ENCODE measurements around the gene MYO16.
"Not testable (repeated sequence)": the region's sequence is repeated elsewhere in the genome, so short reads cannot be mapped to it uniquely, and the experiment has no call there.

Gene MYO16

DNA sequence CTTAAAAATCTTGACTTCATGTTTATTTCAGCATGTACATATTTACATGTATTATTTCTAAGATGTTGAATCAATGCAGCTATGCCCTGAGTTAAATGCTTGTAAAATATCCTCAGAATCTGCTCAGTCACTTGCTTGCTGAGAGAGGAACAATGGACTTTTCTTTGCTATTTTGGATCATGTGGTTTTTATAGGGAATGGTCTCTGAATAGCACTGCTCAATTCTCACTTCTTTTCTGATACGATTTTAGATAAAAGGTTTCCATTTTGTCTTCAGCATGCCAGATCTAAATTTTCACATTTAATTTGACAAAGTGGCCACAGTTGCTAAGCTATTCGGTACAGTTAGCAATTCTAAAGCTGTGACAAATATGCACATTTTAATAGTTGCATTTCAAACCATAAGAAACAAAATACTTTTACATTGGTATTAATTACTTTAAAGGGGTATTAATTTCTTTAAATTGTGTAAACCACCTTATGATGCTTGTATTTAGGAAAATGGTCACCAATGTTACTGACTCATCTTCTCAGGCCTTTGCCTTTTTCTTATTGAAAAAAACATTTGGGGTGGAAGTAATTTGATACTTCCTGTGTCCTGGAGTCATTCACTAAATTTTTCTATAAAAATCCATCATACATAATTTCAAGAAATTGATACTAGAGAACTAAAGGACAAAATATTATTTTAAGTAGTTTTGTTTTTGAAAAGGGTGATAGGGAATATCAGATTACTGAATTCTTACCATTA lies 113.5 kb downstream of the MYO16 start:
- no peak for DNase-seq (ENCODE audit: low spot score)

DNA sequence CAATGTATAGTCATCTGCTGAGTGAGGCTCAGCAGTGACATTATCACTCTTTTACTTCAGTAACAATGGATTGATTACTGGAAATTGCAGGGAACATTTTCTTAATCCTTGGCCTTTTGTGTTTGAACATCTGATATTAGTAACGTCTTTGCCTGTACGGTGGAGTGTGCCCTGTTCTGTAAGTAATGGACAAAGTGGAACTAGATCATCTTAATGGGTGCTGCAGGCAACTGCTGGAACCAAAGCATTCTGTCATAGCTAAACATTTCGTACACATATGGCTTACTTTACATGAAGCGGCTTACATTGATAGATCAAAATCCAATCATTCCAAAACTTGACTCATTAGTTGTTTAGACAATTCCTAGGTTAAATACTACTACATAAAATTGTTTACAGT lies 114.1 kb downstream of the MYO16 start:
- DNase-seq (ENCODE audit: low spot score) = no peak

DNA sequence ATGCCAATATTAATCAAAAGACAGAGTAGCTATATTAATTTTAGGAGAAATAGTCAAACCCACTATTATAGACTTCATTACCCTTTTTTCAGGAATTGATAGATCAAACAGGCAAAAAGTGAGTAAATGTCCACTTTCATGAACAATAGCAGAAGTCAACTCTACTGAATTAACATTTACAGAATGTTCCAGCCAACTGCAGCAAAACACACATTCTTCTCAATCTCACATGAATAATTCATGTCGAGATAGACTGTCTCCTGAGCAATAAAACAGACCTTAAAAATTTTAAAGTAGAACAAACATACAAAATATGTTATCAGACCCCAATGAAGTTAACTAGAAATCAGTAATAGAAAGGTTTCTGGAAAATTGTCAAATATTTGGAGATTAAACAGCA lies 118.4 kb downstream of the MYO16 start:
- no peak for DNase-seq (ENCODE audit: low spot score)

DNA sequence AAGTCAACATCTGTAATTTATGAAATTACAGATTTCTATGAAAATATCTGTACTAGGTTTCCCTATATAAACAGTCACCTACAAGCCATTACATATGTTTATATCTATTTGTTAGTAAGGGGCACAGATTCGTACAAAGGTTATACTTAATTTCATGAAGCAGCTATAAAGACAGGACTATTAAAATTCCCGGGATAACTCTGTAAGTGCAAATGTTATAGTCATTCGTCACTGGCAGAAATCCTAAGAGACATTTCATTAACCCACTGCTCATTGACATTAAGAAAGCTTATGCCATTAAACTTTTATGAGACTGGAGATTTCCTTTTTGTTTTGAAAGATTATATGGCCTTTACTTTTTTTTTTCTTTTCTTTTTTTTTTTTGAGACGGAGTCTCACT lies 122.9 kb downstream of the MYO16 start:
- DNase-seq (ENCODE audit: low spot score) = no peak

DNA sequence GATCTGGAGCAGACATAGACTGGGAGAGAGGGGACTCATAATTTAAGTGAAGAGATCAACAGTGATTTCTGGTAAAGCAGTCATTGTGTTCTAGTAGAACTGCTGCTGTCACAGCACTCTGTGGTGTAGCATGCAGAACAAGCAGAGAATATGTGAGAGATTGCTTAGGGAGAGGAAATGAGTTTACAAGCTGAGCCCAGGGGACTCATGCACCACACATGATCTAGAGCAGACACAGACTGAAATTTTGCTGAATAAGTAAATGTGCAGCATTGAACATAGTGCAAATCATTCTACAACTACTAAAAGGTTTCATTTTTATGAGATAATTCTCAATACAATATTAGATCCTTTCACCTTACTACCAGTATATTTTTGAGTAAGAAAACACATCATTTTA lies 125.7 kb downstream of the MYO16 start:
- DNase-seq (ENCODE audit: low spot score) = no peak

DNA sequence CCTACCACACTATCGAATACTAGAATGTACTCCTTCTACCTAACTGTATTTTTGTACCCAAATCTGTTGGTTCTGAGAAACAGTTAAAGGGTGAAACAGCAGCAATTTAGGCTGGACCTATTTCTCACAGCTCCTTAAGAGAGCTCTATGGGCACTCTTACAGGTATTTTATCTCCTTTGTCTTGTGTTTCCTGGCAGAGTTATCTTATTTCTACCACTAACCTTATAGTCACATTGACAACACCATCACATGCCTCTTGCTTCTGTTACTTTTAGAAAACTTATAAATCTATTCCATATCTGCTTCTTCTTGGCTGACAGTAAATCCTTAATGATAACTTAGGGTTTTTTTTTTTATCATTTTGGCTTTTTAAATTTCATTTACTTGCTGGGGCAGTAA lies 130.7 kb downstream of the MYO16 start:
- DNase-seq (ENCODE audit: low spot score) = no peak

DNA sequence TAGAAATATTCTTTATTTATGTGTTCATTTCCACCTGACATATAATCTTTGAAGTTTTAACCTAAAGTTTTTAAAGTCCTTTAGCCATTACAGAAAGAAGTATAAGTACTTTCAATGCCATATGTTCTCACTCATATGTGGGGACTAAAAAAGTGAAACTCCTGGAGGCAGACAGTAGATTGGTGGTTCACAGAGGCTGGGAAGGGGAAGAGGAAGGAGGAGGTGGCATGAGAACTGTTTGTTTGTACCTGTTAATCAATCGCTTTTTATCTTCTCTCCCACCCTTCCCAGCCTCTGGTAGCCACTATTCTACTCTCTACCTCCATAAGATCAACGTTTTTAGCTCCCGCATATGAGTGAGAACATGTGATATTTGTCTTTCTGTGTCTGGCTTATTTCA lies 131.1 kb downstream of the MYO16 start:
- DNase-seq (ENCODE audit: low spot score) = no peak

DNA sequence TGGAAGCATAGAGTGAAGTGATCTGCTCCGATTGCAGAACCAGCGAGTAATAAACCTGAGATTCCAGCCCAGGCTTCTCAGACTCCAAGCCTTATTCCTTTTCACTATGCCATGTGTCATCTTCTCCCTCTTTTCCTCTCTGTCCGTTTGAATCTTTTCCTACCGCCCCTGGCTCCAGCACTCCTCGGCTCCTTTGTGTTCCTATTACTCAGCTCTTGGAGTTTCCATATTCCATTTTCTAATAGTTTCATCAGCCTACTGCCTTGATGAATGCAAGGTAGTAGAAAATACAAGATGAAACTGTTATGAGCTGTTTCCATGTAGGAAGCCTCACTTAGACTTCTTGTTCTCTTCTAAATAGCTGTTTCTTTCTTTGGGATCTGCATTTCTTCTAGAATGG lies 138.6 kb downstream of the MYO16 start:
- DNase-seq (ENCODE audit: low spot score) = no peak

DNA sequence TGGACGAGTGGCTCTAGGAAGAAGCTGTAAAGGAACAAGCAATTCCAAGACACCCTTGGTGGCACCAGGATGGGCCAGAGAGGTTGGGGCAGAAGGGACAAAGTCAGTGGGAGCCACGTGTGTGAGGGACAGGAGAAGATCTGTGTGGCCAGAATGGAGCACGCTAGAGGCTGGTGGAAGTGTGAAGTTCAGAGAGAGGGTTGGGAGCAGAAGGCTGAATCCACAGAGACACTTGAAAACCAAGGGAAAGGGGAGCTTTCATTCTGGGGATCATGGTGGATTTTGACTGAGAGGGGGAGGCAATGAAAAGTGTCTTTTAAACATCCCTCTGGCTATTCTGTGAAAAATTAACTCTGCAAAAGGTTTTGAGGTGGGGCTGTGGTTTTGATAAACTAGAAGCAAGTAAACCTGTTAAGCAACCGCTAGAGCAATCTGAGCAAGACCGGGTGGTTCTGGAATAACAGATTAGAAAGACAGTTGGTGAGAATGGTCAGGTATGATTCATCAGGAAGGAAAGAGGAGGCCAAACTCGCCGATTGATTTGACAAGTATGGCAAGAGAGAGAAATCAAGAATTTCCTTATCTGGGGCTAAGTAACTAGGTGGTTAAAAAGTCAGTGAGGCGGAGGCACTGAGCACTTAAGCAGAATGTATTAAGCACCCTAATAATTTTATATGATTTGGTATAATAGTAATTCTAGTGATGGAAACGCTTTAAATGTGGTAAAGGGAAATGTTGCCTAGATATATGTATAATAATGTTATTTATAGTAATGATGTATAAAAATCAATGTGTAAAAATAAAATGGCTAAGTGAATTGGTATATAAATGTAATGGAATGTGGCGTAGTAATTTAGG lies 140.0 kb downstream of the MYO16 start:
- DNase-seq (ENCODE audit: low spot score) = no peak

DNA sequence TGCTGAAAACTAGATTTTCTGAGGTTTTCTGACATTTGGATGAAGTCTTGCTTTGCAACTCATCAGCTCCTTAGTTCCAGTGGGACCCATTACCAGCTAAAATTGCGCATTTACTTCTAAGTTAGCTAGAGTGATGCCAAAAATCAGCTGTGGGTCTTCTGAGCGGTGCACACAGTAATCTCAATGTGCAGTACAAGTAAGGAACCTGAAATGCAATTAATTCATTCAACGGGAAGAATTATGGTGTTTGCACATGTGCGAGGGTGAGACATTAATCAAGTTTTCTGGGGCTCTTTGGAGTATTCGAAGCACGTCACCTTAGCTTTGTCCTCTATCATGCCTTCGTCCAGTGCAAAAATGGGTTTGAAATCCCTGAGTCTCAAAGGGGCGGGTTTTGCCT lies 146.2 kb downstream of the MYO16 start:
- DNase-seq (ENCODE audit: low spot score) = no peak

DNA sequence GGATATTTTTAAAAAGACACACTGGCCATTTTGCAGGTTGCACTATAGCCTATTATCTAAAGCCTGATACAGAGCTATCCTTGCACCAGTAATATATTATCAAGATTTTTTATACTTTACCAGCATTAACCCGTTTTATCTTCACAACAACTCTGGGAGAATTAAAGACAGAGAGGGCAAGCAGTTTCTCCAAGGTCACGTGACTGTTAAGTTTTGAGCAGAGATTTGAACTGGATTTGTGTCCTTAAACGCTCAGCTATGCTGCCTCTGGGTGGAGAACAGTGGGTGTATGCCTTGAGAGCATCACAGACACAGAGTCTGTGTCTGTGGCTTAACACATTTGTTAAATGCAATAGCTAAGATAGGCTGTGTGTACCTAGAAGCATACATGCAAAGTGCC lies 147.2 kb downstream of the MYO16 start:
- DNase-seq (ENCODE audit: low spot score) = no peak

DNA sequence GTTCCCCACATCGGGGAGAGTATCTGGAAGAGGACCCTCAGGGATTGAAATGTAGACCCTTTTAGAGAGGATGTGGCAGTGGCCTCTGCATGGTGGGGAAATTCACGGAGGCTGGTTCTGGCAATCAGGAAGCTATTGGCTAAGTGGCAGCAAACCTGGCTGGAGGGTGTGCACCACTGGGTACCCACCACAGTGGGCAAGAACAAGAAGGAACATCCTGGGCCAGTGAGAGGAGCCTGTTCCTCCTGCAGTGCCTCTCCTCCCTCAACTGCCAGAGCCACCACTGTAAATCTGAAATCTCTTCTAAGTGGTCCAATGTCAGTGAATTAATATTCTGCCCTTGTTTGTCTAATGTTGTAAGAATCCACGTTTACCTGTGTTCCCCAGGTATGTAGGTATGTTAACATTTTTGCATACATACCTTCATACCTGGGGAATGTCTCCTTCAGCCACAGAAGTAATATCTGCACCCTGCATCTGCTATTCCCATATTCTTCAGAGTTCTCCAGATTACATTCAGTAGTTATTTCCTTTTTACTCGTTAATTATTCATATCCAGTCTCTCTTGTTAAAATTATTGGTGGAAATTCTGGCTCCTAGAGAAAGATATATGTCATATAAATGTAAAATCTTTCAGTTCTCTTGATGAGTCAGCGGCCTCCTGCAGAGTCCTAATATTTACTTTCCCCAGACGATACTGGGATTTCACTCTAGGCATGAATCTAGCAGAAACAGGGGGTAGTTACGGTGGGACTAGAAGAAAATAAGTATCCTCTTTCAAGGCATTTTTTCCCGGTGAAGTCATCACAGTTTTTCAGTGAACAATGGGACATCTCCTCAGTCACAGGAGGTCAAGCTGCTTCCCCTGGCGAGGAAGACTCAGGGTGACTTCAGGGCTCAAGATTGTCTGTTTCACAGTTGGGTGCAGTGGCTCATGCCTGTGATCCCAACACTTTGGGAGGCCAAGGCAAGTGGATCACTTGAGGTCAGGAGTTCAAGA lies 148.3 kb downstream of the MYO16 start:
- no peak for DNase-seq (ENCODE audit: low spot score)

DNA sequence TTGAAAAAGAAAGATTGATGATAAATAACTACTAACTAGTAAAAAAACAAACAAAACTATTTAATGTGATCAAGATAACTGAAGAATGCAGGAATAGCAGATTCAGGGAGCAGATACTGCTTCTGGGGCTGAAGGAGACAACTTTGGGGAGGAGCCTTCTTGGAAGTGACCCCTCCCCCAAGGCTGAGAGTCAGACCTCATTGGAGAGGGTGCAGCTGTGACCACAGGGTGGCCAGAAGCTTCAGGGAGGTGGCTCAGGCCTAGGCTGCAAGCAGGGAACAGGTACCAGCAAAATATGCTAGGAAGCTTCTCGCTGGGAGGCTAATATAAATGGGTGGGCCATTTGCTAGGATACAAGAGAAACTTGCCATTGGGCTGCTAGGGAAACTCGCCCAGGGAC lies 149.9 kb downstream of the MYO16 start:
- DNase-seq (ENCODE audit: low spot score) = no peak

DNA sequence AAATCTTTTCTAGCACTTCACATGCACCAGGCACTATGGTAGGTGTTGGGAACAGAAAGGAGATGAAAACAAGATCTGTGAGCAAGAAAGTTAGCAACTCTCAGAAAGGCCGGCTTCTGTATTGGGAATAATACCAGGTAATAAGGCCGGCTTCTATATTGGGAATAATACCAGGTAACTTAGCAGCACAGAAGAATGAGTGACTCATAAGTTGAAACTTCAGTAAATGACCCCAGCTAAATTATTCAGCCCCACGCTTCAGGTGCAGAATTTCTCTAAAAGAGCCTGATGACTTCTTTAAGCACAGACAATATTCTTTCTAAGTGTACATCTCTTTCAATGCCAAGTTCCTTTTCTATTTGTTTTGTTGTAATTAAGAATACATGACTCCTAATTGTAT lies 151.3 kb downstream of the MYO16 start:
- no peak for DNase-seq (ENCODE audit: low spot score)

DNA sequence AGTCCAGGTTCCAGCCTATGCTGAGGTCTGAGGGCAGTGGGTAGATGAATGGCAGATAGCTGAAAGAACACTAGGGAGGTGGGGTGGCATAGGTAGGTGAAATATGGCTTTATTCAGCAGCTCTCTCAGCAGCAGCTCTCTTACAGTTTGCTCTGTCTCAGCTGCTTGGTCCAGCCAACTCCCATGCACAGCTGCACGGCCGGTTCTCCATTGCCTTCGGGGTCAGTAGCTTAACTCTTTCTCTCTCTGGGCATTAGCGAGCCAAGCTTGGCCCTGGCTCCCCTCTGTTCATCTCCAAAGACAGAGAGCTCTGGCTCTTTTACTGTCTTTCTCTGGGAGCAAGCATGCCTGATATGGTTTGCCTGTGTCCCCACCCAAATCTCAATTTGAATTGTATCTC lies 151.9 kb downstream of the MYO16 start:
- no peak for DNase-seq (ENCODE audit: low spot score)

DNA sequence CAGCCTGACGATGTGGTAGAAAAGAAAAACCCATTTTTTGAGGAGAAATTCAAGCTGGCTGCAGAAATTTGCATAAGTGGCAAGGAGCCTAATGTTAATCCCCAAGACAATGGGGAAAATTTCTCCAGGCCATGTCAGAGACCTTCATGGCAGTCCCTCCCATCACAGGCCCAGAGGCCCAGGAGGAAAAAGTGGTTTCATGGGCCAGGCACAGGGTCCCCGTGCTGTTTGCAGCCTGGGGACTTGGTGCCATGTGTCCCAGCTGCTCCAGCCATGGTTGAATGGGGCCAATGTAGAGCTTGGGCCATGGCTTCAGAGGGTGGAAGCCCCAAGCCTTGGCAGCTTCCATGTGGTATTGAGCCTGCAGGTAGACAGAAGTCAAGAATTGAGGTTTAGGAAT lies 153.1 kb downstream of the MYO16 start:
- DNase-seq (ENCODE audit: low spot score) = not testable (repeated sequence)

DNA sequence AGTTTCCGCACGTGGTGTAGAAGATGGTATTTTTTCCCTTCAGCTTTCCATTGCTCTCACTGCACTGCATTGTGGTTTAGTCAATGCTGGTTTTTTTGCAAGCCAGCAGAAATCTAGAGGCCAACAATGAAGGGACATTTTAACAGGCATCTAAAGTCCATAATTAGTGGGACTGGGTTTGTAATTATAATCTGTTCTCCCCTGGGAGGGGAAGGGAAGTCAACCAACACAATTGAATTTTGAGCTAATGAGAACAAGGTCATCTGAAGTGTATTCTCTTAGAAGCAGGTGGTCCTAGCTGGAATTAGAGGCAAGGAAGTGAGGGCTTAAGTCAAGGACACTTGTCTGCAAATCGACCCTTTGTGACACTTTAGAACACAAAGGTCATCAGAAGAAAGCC lies 156.4 kb downstream of the MYO16 start:
- no peak for DNase-seq (ENCODE audit: low spot score)

DNA sequence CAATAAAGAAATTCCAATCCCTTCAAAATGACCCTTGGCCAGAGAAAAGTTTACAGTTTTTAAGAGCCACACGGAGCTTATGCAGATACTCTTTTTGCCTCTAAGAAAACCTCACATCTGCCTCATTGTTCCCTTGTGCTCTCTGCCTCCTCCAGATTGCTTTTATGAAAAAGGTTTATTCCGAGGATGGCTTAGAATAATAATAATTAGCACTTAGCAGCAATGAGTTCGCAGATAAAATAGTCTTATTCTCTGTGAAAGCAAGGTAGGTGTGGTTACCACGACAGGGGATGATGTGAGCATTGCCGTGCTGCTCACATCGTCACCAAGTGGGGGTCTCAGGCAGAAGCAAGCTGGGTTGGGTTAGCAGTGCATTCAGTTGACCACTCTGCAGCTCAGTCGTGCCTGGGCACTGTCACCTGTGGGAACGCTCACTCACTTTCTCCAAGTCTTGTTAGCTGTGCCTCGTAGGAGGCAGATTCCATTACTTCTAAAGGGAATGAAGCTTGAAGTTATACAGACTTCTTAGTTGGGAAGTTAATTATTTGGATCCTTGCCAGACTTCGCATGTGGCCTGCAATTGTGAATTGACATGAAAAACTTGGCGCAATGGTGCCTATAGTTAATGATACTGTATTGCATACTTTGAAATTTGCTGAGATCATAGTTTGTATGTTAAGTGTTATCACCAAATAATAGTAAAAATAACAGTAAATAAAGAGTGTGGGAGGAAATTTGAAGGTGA lies 157.2 kb downstream of the MYO16 start:
- no peak for DNase-seq (ENCODE audit: low spot score)

DNA sequence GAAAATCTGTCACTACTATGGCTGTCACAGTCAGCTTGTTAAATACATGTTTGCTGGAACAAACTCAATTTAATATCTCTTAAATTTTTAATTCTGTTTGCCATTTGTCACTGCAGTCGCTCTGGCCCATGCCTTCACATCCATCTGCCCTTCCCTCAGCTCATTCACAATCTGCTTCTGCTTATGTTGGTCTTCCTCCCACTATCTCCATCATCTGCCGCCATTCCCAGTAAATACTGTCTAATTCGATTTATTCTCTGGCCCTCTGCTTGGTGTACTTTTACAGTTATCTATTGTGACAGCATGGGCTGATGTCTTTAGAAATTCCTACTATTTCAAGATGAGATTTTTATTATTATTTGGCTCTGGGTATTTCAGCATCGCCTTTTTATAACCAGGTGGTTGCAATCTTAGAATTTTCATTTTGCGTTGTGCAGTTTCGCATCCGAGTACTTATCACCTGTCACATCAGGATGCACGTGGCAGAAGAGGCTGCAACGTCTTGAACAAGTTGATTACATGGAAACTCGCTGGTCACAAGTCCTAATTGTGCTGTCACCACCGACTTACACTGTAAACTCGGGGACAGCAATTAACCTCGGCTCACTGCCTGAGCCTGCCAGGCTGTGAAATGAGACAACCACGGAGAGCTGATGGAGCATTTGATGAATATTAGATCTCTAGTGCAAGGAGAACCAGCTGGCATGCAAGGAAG lies 158.4 kb downstream of the MYO16 start:
- DNase-seq (ENCODE audit: low spot score) = no peak

DNA sequence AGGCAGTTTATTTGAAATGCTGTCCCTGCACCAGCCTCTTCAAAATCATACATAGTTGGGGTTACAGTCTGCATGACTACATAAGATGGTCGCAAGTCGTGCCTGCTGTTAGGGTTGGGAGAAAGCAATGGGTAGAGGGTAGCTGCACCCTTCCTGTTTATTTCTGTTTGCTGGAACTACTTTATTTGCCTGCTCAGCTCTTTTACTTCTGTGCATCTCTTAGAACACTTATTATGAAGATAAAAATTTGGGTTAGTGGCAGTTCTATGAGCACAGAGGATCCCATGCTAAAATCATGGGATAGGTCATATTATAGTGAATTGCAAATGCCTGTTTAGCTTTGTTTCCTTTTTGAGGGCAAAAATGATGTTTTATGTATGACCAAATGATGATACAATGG lies 160.1 kb downstream of the MYO16 start:
- no peak for DNase-seq (ENCODE audit: low spot score)

DNA sequence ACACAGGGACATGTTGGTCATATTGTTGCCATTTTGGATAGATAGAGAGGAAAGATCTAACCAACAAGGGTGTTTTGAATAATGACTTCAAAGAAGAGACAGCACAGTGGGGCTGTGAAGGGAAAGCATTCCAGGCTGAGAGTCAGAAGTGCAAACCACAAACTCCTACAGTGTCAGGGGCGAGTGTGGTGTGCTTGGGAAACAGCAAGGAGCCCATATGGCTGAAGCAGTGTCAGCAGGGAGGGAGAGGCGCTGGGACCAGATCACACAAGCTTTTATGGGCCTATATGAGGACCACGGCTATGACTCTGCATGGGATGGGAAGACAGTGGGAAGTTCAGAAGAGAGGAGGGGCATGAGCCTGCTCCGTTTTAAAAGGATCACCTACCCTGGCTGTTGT lies 166.4 kb downstream of the MYO16 start:
- DNase-seq (ENCODE audit: low spot score) = no peak
